Thoracic aorta (tissue), 2 donors: ENCODE measurements around the gene ATG7. TPM values are rescaled to one million over a fixed set of nuclear protein-coding genes. Genes with fewer than 3 reads are reported as not detected.

Experiments used
- ATAC-seq: fragments of 150-250 bp; one replicate; pipeline ENCODE4 v1.8.0; 2017; ENCODE audit warnings: low read depth; ENCODE audit not compliant: insufficient number of reproducible peaks, low FRiP score
- DNase-seq: peaks from one replicate; pipeline ENCODE4 v3.0.0-alpha.2; 2020; ENCODE audit warnings: low spot score
- H3K27ac ChIP-seq, 2 donors: fragments of 200-600 bp; sonication (generic); 1 replicate in 1 of 2; 2 replicates in 1 of 2; pipeline ENCODE4 v1.5.1; 2016; ENCODE audit warnings: mild to moderate bottlenecking in 2 of 2, moderate library complexity in 2 of 2
- H3K27me3 ChIP-seq: fragments of 200-600 bp; sonication (generic); replicated peaks from 2 replicates; pipeline ENCODE4 v1.6.0; 2016; ENCODE audit warnings: mild to moderate bottlenecking; ENCODE audit not compliant: insufficient read depth
- H3K36me3 ChIP-seq: fragments of 200-600 bp; sonication (generic); one replicate; pipeline ENCODE4 v1.5.1; 2016
- H3K4me1 ChIP-seq, 2 donors: fragments of 200-600 bp; sonication (generic); 1 replicate in 1 of 2; 2 replicates in 1 of 2; pipeline versions ENCODE4 v1.5.1 to v1.6.0; 2016; ENCODE audit warnings: low read depth in 2 of 2, mild to moderate bottlenecking in 1 of 2; ENCODE audit not compliant: control insufficient read depth in 1 of 2
- H3K4me3 ChIP-seq: fragments of 200-600 bp; sonication (generic); 2 replicates; pipeline ENCODE4 v1.5.1; 2016; ENCODE audit warnings: mild to moderate bottlenecking
- H3K9me3 ChIP-seq: fragments of 200-600 bp; sonication (generic); 2 replicates; pipeline ENCODE4 v1.5.1; 2016
- CTCF ChIP-seq: fragments of 200-600 bp; sonication (generic); IDR thresholded peaks from one replicate; pipeline ENCODE4 v1.5.1; 2019; ENCODE audit warnings: antibody characterized with exemption
- total RNA-seq, 2 donors: library from RNA; depleted of rRNA; stranded (reverse); fragments of >200 nt; gene quantifications; one replicate each; pipeline versions ENCODE4 v1.1.0 to v1.2.3, GENCODE V29; 2016

ATG7 gene
- total RNA-seq, 2 donors from 2014 or later = 56.6 to 88.3 TPM

- H3K4me1 ChIP-seq = peaks cover 24 to 98% of the 10 kb centered on the region in 2 donors
- H3K4me3 ChIP-seq = no peak overlapping the region
- TF ChIP-seq CTCF = no peak
- no peaks in the 10 kb centered on the region for H3K9me3 ChIP-seq
- H3K27me3 ChIP-seq = no peaks in the 10 kb centered on the region
- ATAC-seq (no peak), DNase-seq (no peak)
- no peak overlapping the region for H3K27ac ChIP-seq
- peaks cover 11% of the 10 kb centered on the region for H3K36me3 ChIP-seq
Observed at GRCh38 chr3:11563159-11563864, 291.1 kb downstream of the ATG7 start.

GRCh38 chr3:11563865-11564185 is 291.6 kb downstream of the ATG7 start:
- Histone ChIP-seq H3K27me3 (no peaks in the 10 kb centered on the region), H3K27ac (peak overlapping the region in 1 of 2 donors; percentile 98), H3K9me3 (no peaks in the 10 kb centered on the region), H3K4me1 (peaks cover 24 to 97% of the 10 kb centered on the region in 2 donors), H3K36me3 (peaks cover 11% of the 10 kb centered on the region), H3K4me3 (no peak overlapping the region)
- no peak for TF ChIP-seq CTCF
- DNase-seq (no peak), ATAC-seq (no peak)

GRCh38 chr3:11564577-11565001 is 292.4 kb downstream of the ATG7 start:
- no peak for ATAC-seq
- no peaks in the 10 kb centered on the region for H3K9me3 ChIP-seq
- peaks cover 11% of the 10 kb centered on the region for H3K36me3 ChIP-seq
- peaks cover 31 to 97% of the 10 kb centered on the region in 2 donors for H3K4me1 ChIP-seq
- no peak for TF ChIP-seq CTCF
- H3K27me3 ChIP-seq = no peaks in the 10 kb centered on the region
- H3K4me3 ChIP-seq = no peak overlapping the region
- DNase-seq = no peak
- H3K27ac ChIP-seq = peak overlapping the region; percentile 28 to 98

- DNase-seq (no peak), ATAC-seq (no peak)
- Histone ChIP-seq H3K27me3 (no peaks in the 10 kb centered on the region), H3K4me3 (no peak overlapping the region), H3K27ac (peak overlapping the region; percentile 28 to 98), H3K36me3 (peaks cover 11% of the 10 kb centered on the region), H3K4me1 (peaks cover 32 to 97% of the 10 kb centered on the region in 2 donors), H3K9me3 (no peaks in the 10 kb centered on the region)
- no peak for TF ChIP-seq CTCF
Observed at GRCh38 chr3:11565072-11565471, 292.9 kb downstream of the ATG7 start.

- DNase-seq (no peak), ATAC-seq (no peak)
- Histone ChIP-seq H3K9me3 (no peaks in the 10 kb centered on the region), H3K27me3 (no peaks in the 10 kb centered on the region), H3K4me3 (no peak overlapping the region), H3K27ac (peak overlapping the region; percentile 28 to 98), H3K4me1 (peaks cover 32 to 97% of the 10 kb centered on the region in 2 donors), H3K36me3 (peaks cover 11% of the 10 kb centered on the region)
- TF ChIP-seq CTCF = no peak
Observed at GRCh38 chr3:11565492-11565891, 293.3 kb downstream of the ATG7 start.
